ENCODE data around the gene CDC37. TPM values are rescaled to one million over a fixed set of nuclear protein-coding genes. Genes with fewer than 3 reads are reported as not detected.
"Not testable (repeated sequence)": the region's sequence is repeated elsewhere in the genome, so short reads cannot be mapped to it uniquely, and the experiment has no call there.

The CDC37 gene
- total and polyA plus RNA-seq, 2 of the 4 experiments (the other 2 are of a cell fraction) = 209 to 650 TPM

GRCh38 chr19:10378124-10378523 lies 25.2 kb downstream of the CDC37 start:
- Histone ChIP-seq H2BK20ac (ENCODE audit: low read depth, low read length) (no peak overlapping the region), H3K27me3 (ENCODE audit: control insufficient read depth, insufficient read depth, low read length) (no peaks in the 10 kb centered on the region), H3K9me3 (ENCODE audit: control insufficient read depth, insufficient read depth, low read length) (no peaks in the 10 kb centered on the region), H3K9me1 (ENCODE audit: insufficient read depth, low read length) (no peaks in the 10 kb centered on the region), H3K4me2 (ENCODE audit: low read depth, low read length) (no peak overlapping the region), H4K5ac (ENCODE audit: low read depth, low read length) (no peak overlapping the region), H3K4me3 (ENCODE audit: insufficient read depth, low read depth, low read length) (no peak overlapping the region), H4K8ac (ENCODE audit: low read depth in 2 of 2, low read length in 2 of 2) (no peak overlapping the region), H3K79me1 (ENCODE audit: low read depth in 1 of 2, low read length in 2 of 2) (peaks cover 12 to 25% of the 10 kb centered on the region in 2 experiments), H2BK5ac (ENCODE audit: low read depth, low read length, poor library complexity, severe bottlenecking) (no peak overlapping the region), H2BK15ac (ENCODE audit: low read depth, low read length) (no peak overlapping the region), H3K23ac (ENCODE audit: low read depth, low read length) (no peak overlapping the region), H3K4ac (ENCODE audit: low read depth, low read length) (no peak overlapping the region), H4K91ac (ENCODE audit: insufficient read depth, low read depth, low read length) (no peak overlapping the region), H2AK5ac (ENCODE audit: low read depth, low read length) (no peak overlapping the region), H2BK120ac (ENCODE audit: low read depth, low read length) (no peak overlapping the region), H3K14ac (replicated peaks; ENCODE audit: low read depth, low read length) (no peak overlapping the region), H4K20me1 (ENCODE audit: insufficient read depth, low read length) (no peaks in the 10 kb centered on the region), H3K4me1 (ENCODE audit: control insufficient read depth, insufficient read depth, low read length) (peaks cover 2% of the 10 kb centered on the region), H3K27ac (ENCODE audit: insufficient read depth, low read length) (no peak overlapping the region), H3K18ac (ENCODE audit: low read depth, low read length) (no peak overlapping the region), H3K56ac (ENCODE audit: extremely low read depth, insufficient read depth, low read length) (no peak overlapping the region), H3K36me3 (ENCODE audit: control insufficient read depth, insufficient read depth, low read length) (peaks cover 21% of the 10 kb centered on the region), H2AK9ac (replicated peaks; ENCODE audit: low read depth, low read length, poor library complexity) (no peak overlapping the region), H3K9ac (ENCODE audit: low read depth, low read length) (no peak overlapping the region), H2AFZ (replicated peaks; ENCODE audit: low read length, poor library complexity) (no peak overlapping the region)
- no TSS peak for BruUV-seq (replicated peaks)
- dilution Hi-C loops (cut with HindIII; ENCODE audit: low sequenced_read_pairs, unreplicated experiment) (no loop called here), in situ Hi-C loops (cut with MboI; ENCODE audit: low sequenced_read_pairs) (no loop called here), intact Hi-C loops (cut with micrococcal nuclease) (no loop called here)
- ATAC-seq (ENCODE audit: low read depth) = no peak
- no peak for DNase-seq
- WGBS, 2 experiments (ENCODE audit: extremely low coverage in 2 of 2, insufficient read length in 1 of 2) = 100% methylated on average over 1 of the region's 8 CpGs; no CpG with 5 or more reads in 1 of the 2 experiments
- ChIA-PET CTCF (no interaction called here), POLR2A (ENCODE audit: unreplicated experiment) (no interaction called here)
- TF ChIP-seq MAZ (IDR thresholded peaks at IDR 0.05; ENCODE audit: borderline replicate concordance, low read depth, low read length) (no peak), CEBPB (IDR thresholded peaks at IDR 0.05; ENCODE audit: low read depth, low read length) (no peak), CHD1 (IDR thresholded peaks at IDR 0.05; ENCODE audit: low read depth, low read length) (no peak), MXI1 (IDR thresholded peaks at IDR 0.05; ENCODE audit: borderline replicate concordance, low read depth, low read length) (no peak), RAD21 (IDR thresholded peaks at IDR 0.05; ENCODE audit: low read length) (no peak), USF2 (IDR thresholded peaks at IDR 0.05; ENCODE audit: low read depth, low read length) (no peak), RCOR1 (IDR thresholded peaks at IDR 0.05; ENCODE audit: insufficient replicate concordance, low read length) (no peak), NFE2L2 (IDR thresholded peaks at IDR 0.05; ENCODE audit: low read depth, low read length) (no peak)

- DNase-seq; H3K9me1 ChIP-seq (ENCODE audit: insufficient read depth, low read length); H3K4ac ChIP-seq (ENCODE audit: low read depth, low read length); H2BK120ac ChIP-seq (ENCODE audit: low read depth, low read length); H3K18ac ChIP-seq (ENCODE audit: low read depth, low read length); H3K23ac ChIP-seq (ENCODE audit: low read depth, low read length); BruUV-seq (replicated peaks); H3K9me3 ChIP-seq (ENCODE audit: control insufficient read depth, insufficient read depth, low read length); H4K8ac ChIP-seq (ENCODE audit: low read depth in 2 of 2, low read length in 2 of 2); intact Hi-C loops (cut with micrococcal nuclease); H2BK15ac ChIP-seq (ENCODE audit: low read depth, low read length); H2AFZ ChIP-seq (replicated peaks; ENCODE audit: low read length, poor library complexity); POLR2A ChIA-PET (ENCODE audit: unreplicated experiment); H2AK9ac ChIP-seq (replicated peaks; ENCODE audit: low read depth, low read length, poor library complexity); CTCF ChIA-PET; in situ Hi-C loops (cut with MboI; ENCODE audit: low sequenced_read_pairs); H3K4me3 ChIP-seq (ENCODE audit: insufficient read depth, low read depth, low read length); H4K5ac ChIP-seq (ENCODE audit: low read depth, low read length); H3K9ac ChIP-seq (ENCODE audit: low read depth, low read length); H4K91ac ChIP-seq (ENCODE audit: insufficient read depth, low read depth, low read length); H4K20me1 ChIP-seq (ENCODE audit: insufficient read depth, low read length); H2BK5ac ChIP-seq (ENCODE audit: low read depth, low read length, poor library complexity, severe bottlenecking); H3K4me2 ChIP-seq (ENCODE audit: low read depth, low read length); H3K14ac ChIP-seq (replicated peaks; ENCODE audit: low read depth, low read length); ATAC-seq (ENCODE audit: low read depth); H3K27me3 ChIP-seq (ENCODE audit: control insufficient read depth, insufficient read depth, low read length); H2AK5ac ChIP-seq (ENCODE audit: low read depth, low read length); H3K56ac ChIP-seq (ENCODE audit: extremely low read depth, insufficient read depth, low read length); H3K4me1 ChIP-seq (ENCODE audit: control insufficient read depth, insufficient read depth, low read length); H2BK20ac ChIP-seq (ENCODE audit: low read depth, low read length); dilution Hi-C loops (cut with HindIII; ENCODE audit: low sequenced_read_pairs, unreplicated experiment); H3K27ac ChIP-seq (ENCODE audit: insufficient read depth, low read length): not testable (repeated sequence)
- H3K79me1 ChIP-seq (ENCODE audit: low read depth in 1 of 2, low read length in 2 of 2) = peaks cover 14 to 25% of the 10 kb centered on the region in 2 experiments
- 100% methylated on average over 1 of the region's 2 CpGs; no CpG with 5 or more reads in 1 of the 2 experiments for WGBS, 2 experiments (ENCODE audit: extremely low coverage in 2 of 2, insufficient read length in 1 of 2)
- H3K36me3 ChIP-seq (ENCODE audit: control insufficient read depth, insufficient read depth, low read length) = peaks cover 25% of the 10 kb centered on the region
These were observed 26.2 kb downstream of the CDC37 start for GRCh38 chr19:10377140-10377640.

All from IMR-90 (cell line).